GM21717 (cell line): ENCODE results near the gene ZNF248.
"Not testable (repeated sequence)": the region's sequence is repeated elsewhere in the genome, so short reads cannot be mapped to it uniquely, and the experiment has no call there.

Source experiments
- ATAC-seq: cut with Tn5 transposase; IDR thresholded peaks from one replicate; pipeline ENCODE4 v1.9.1; 2021; ENCODE audit warnings: mild to moderate bottlenecking, moderate library complexity; ENCODE audit not compliant: unreplicated experiment

Gene ZNF248

GRCh38 chr10:37857287-37858211 is at the start of gene ZNF248:
ZNF248 (minus strand) TSS chr10:37857610; CDS start chr10:37856310, 1,300 bp downstream.
- peak; percentile 96 for ATAC-seq

GRCh38 chr10:37906382-37906781 is 49.0 kb upstream of the ZNF248 start:
- ATAC-seq: no peak

- no peak for ATAC-seq
These were observed 39.0 kb upstream of the ZNF248 start for GRCh38 chr10:37896436-37896835.

GRCh38 chr10:37895674-37896073 is 38.3 kb upstream of the ZNF248 start:
- no peak for ATAC-seq

- no peak for ATAC-seq
These were observed 28.4 kb upstream of the ZNF248 start for GRCh38 chr10:37885850-37886249.

GRCh38 chr10:37872955-37873354 is 15.5 kb upstream of the ZNF248 start:
- no peak for ATAC-seq

- no peak for ATAC-seq
These were observed 14.9 kb upstream of the ZNF248 start for GRCh38 chr10:37872283-37872682.

- ATAC-seq: no peak
These were observed 14.3 kb upstream of the ZNF248 start for GRCh38 chr10:37871568-37872251.

GRCh38 chr10:37871143-37871542 is 13.7 kb upstream of the ZNF248 start:
- no peak for ATAC-seq

- no peak for ATAC-seq
These were observed 11.4 kb upstream of the ZNF248 start for GRCh38 chr10:37868796-37869195.

GRCh38 chr10:37865957-37866803 is 8.8 kb upstream of the ZNF248 start:
- no peak for ATAC-seq

GRCh38 chr10:37865264-37865663 is 7.9 kb upstream of the ZNF248 start:
- ATAC-seq: no peak

- no peak for ATAC-seq
These were observed 3.2 kb upstream of the ZNF248 start for GRCh38 chr10:37860494-37861190.

- not testable (repeated sequence) for ATAC-seq
These were observed 1.9 kb upstream of the ZNF248 start for GRCh38 chr10:37859270-37859669.

- ATAC-seq: peak; percentile 20
These were observed 526 bp downstream of the ZNF248 start for GRCh38 chr10:37856881-37857286.

GRCh38 chr10:37855636-37856035 is 1.8 kb downstream of the ZNF248 start:
- ATAC-seq: no peak

GRCh38 chr10:37854626-37855025 is 2.8 kb downstream of the ZNF248 start:
- ATAC-seq: no peak

GRCh38 chr10:37844644-37845043 is 12.8 kb downstream of the ZNF248 start:
- ATAC-seq: no peak

GRCh38 chr10:37839243-37839642 is 18.2 kb downstream of the ZNF248 start:
- ATAC-seq: no peak

- ATAC-seq: no peak
These were observed 25.7 kb downstream of the ZNF248 start for GRCh38 chr10:37831495-37832333.
